ENCODE results near the gene PFN3. TPM values are rescaled to one million over a fixed set of nuclear protein-coding genes. Genes with fewer than 3 reads are reported as not detected.
"Not testable (repeated sequence)": the region's sequence is repeated elsewhere in the genome, so short reads cannot be mapped to it uniquely, and the experiment has no call there.

The PFN3 gene
- total RNA-seq, 3 donors from 2014 or later (not counting 1 experiment from before 2014, with no cell fraction given) = not detected

- Mint-ChIP-seq H3K27ac (no peak overlapping the region), H3K4me1 (peaks cover 20 to 22% of the 10 kb centered on the region in 2 donors)
- 96% methylated on average over 5 of the region's 6 CpGs for WGBS (ENCODE audit: insufficient coverage)
These were observed 20.8 kb upstream of the PFN3 start for GRCh38 chr5:177421062-177421798.

GRCh38 chr5:177420472-177420871 is 20.0 kb upstream of the PFN3 start:
- H3K27ac ChIP-seq (ENCODE audit: low read length); H3K36me3 ChIP-seq (ENCODE audit: control insufficient read depth, insufficient read depth, low read length); H3K27me3 ChIP-seq (ENCODE audit: control insufficient read depth, insufficient read depth, low read length); H3K4me3 Mint-ChIP-seq; ATAC-seq; H3K36me3 Mint-ChIP-seq; intact Hi-C loops (cut with micrococcal nuclease); H3K4me3 ChIP-seq (ENCODE audit: low read length); H3K9me3 ChIP-seq (ENCODE audit: control insufficient read depth, insufficient read depth, low read length); H3K4me1 ChIP-seq (ENCODE audit: control insufficient read depth, insufficient read depth, low read length); H3K27ac Mint-ChIP-seq; H3K9me3 Mint-ChIP-seq; H3K27me3 Mint-ChIP-seq (ENCODE audit: low read depth in 2 of 2); DNase-seq: not testable (repeated sequence)
- H3K4me1 Mint-ChIP-seq = peaks cover 12 to 14% of the 10 kb centered on the region in 2 donors
- WGBS (ENCODE audit: insufficient coverage) = 86% methylated on average over 7 of the region's 7 CpGs

More at GRCh38 chr5:177421062-177421798, 20.8 kb upstream of the PFN3 start:
- DNase-seq = no peak
- H3K36me3 Mint-ChIP-seq = no peaks in the 10 kb centered on the region
- H3K9me3 Mint-ChIP-seq = no peaks in the 10 kb centered on the region
- Histone ChIP-seq H3K27me3 (ENCODE audit: control insufficient read depth, insufficient read depth, low read length) (no peaks in the 10 kb centered on the region), H3K27ac (ENCODE audit: low read length) (no peak overlapping the region), H3K4me3 (ENCODE audit: low read length) (no peak overlapping the region), H3K9me3 (ENCODE audit: control insufficient read depth, insufficient read depth, low read length) (no peaks in the 10 kb centered on the region), H3K4me1 (ENCODE audit: control insufficient read depth, insufficient read depth, low read length) (peaks cover 13% of the 10 kb centered on the region), H3K36me3 (ENCODE audit: control insufficient read depth, insufficient read depth, low read length) (no peaks in the 10 kb centered on the region)
- H3K27me3 Mint-ChIP-seq (ENCODE audit: low read depth in 2 of 2) = no peaks in the 10 kb centered on the region
- H3K4me3 Mint-ChIP-seq = no peak overlapping the region
- no peak for ATAC-seq
- TF ChIP-seq CTCF (IDR thresholded peaks at IDR 0.05) = no peak
- intact Hi-C loops (cut with micrococcal nuclease) = no loop called here

GRCh38 chr5:177419046-177419445 is 18.6 kb upstream of the PFN3 start:
- ATAC-seq (no peak), DNase-seq (no peak)
- Histone ChIP-seq H3K4me3 (ENCODE audit: low read length) (no peak overlapping the region), H3K27me3 (ENCODE audit: control insufficient read depth, insufficient read depth, low read length) (no peaks in the 10 kb centered on the region), H3K4me1 (ENCODE audit: control insufficient read depth, insufficient read depth, low read length) (no peaks in the 10 kb centered on the region), H3K27ac (ENCODE audit: low read length) (no peak overlapping the region), H3K36me3 (ENCODE audit: control insufficient read depth, insufficient read depth, low read length) (no peaks in the 10 kb centered on the region), H3K9me3 (ENCODE audit: control insufficient read depth, insufficient read depth, low read length) (no peaks in the 10 kb centered on the region)
- intact Hi-C loops (cut with micrococcal nuclease) = no loop called here
- H3K27me3 Mint-ChIP-seq (ENCODE audit: low read depth in 2 of 2) = no peaks in the 10 kb centered on the region
- no peak for TF ChIP-seq CTCF (IDR thresholded peaks at IDR 0.05)
- WGBS (ENCODE audit: insufficient coverage) = 97% methylated on average over 3 of the region's 3 CpGs
- H3K36me3 Mint-ChIP-seq = no peaks in the 10 kb centered on the region
- H3K9me3 Mint-ChIP-seq = no peaks in the 10 kb centered on the region
- no peak overlapping the region for H3K27ac Mint-ChIP-seq
- H3K4me3 Mint-ChIP-seq = no peak overlapping the region
- H3K4me1 Mint-ChIP-seq = peaks cover 0 to 3% of the 10 kb centered on the region in 2 donors

GRCh38 chr5:177417081-177417480 is 16.6 kb upstream of the PFN3 start:
- H3K27me3 Mint-ChIP-seq (ENCODE audit: low read depth in 2 of 2); H3K27ac Mint-ChIP-seq; intact Hi-C loops (cut with micrococcal nuclease); H3K36me3 Mint-ChIP-seq; H3K9me3 ChIP-seq (ENCODE audit: control insufficient read depth, insufficient read depth, low read length); H3K9me3 Mint-ChIP-seq; DNase-seq; H3K27me3 ChIP-seq (ENCODE audit: control insufficient read depth, insufficient read depth, low read length); H3K36me3 ChIP-seq (ENCODE audit: control insufficient read depth, insufficient read depth, low read length); H3K27ac ChIP-seq (ENCODE audit: low read length); H3K4me3 Mint-ChIP-seq; H3K4me3 ChIP-seq (ENCODE audit: low read length); ATAC-seq: not testable (repeated sequence)
- H3K4me1 ChIP-seq (ENCODE audit: control insufficient read depth, insufficient read depth, low read length) = peaks cover 15% of the 10 kb centered on the region
- peaks cover 9 to 18% of the 10 kb centered on the region in 2 donors for H3K4me1 Mint-ChIP-seq
- WGBS (ENCODE audit: insufficient coverage) = 67% methylated on average over 6 of the region's 6 CpGs
